Neural cell (in vitro differentiated cells): Measurements from ENCODE around the gene MARVELD1. TPM values are rescaled to one million over a fixed set of nuclear protein-coding genes. Genes with fewer than 3 reads are reported as not detected.

Experiments used
- H2AFZ ChIP-seq: fragments of 200-600, 300-800 bp; sonication (generic), shearing (Covaris generic); 2 replicates; pipeline ENCODE4 v1.6.0; 2014; ENCODE audit warnings: low read depth, mild to moderate bottlenecking, antibody characterized with exemption, low read length, moderate library complexity
- H3F3A ChIP-seq: fragments of 200-600 bp; shearing (Covaris generic); 2 replicates; pipeline ENCODE4 v1.6.1; 2016; ENCODE audit warnings: mild to moderate bottlenecking, moderate library complexity, mixed read lengths, antibody characterized with exemption, low read length; ENCODE audit not compliant: insufficient read depth, poor library complexity, severe bottlenecking
- H3K27ac ChIP-seq: fragments of 200-600, 300-800 bp; sonication (generic), shearing (Covaris generic); 2 replicates; pipeline ENCODE4 v1.5.1; 2014; ENCODE audit warnings: mild to moderate bottlenecking, low read length, moderate library complexity
- H3K27me3 ChIP-seq: fragments of 300-800, 200-600 bp; sonication (generic), shearing (Covaris generic); 2 replicates; pipeline ENCODE4 v1.6.0; 2014; ENCODE audit warnings: mild to moderate bottlenecking, low read depth, low read length, moderate library complexity; ENCODE audit not compliant: insufficient read depth
- H3K36me3 ChIP-seq: fragments of 300-800, 200-600 bp; sonication (generic), shearing (Covaris generic); 2 replicates; pipeline ENCODE4 v1.5.1; 2014; ENCODE audit warnings: mild to moderate bottlenecking, antibody characterized with exemption, low read length, moderate library complexity; ENCODE audit not compliant: insufficient read depth
- H3K4me2 ChIP-seq: fragments of 300-800, 200-600 bp; sonication (generic), shearing (Covaris generic); 2 replicates; pipeline ENCODE4 v1.6.0; 2014; ENCODE audit warnings: mild to moderate bottlenecking, low read length
- H3K4me3 ChIP-seq: fragments of 300-800, 200-600 bp; sonication (generic), shearing (Covaris generic); 2 replicates; pipeline ENCODE4 v1.5.1; 2014; ENCODE audit warnings: mild to moderate bottlenecking, low read length, moderate library complexity
- H3K79me2 ChIP-seq: fragments of 200-600 bp; shearing (Covaris generic); replicated peaks from 2 replicates; pipeline ENCODE4 v1.6.0; 2014; ENCODE audit warnings: mild to moderate bottlenecking, low read length, moderate library complexity; ENCODE audit not compliant: insufficient read depth
- H3K9ac ChIP-seq: fragments of 300-800, 200-600 bp; sonication (generic), shearing (Covaris generic); 2 replicates; pipeline ENCODE4 v1.6.1; 2016; ENCODE audit warnings: mild to moderate bottlenecking, low read length, mixed read lengths
- H3K9me2 ChIP-seq: fragments of 200-600 bp; shearing (Covaris generic); 2 replicates; pipeline ENCODE4 v1.6.1; 2016; ENCODE audit warnings: mild to moderate bottlenecking, low read length, mixed read lengths; ENCODE audit not compliant: insufficient read depth
- H3K9me3 ChIP-seq: fragments of 200-600, 300-800 bp; sonication (generic), shearing (Covaris generic); 2 replicates; pipeline ENCODE4 v1.6.1; 2016; ENCODE audit warnings: mild to moderate bottlenecking, mixed run types, low read length, moderate library complexity, mixed read lengths
- H4K20me1 ChIP-seq: fragments of 200-600 bp; shearing (Covaris generic); 2 replicates; pipeline ENCODE4 v1.6.1; 2016; ENCODE audit warnings: mild to moderate bottlenecking, mixed run types; ENCODE audit not compliant: insufficient read depth
- CTCF ChIP-seq: fragments of 450-650 bp; IDR thresholded peaks from 2 replicates; pipeline ENCODE4 v1.5.1; 2014; ENCODE audit warnings: antibody characterized with exemption, mild to moderate bottlenecking, moderate library complexity; ENCODE audit not compliant: poor library complexity, severe bottlenecking
- EP300 ChIP-seq: fragments of 450-650 bp; conservative IDR thresholded peaks from 2 replicates; pipeline ENCODE4 v1.6.1; 2014; ENCODE audit warnings: antibody characterized with exemption, mild to moderate bottlenecking, moderate library complexity; ENCODE audit not compliant: poor library complexity, severe bottlenecking
- EZH2 ChIP-seq: fragments of 200-600, 300-800 bp; shearing (Covaris generic), sonication (generic); IDR thresholded peaks from 2 replicates; pipeline ENCODE4 v1.6.1; 2014; ENCODE audit warnings: antibody characterized with exemption, low read length, borderline replicate concordance, mild to moderate bottlenecking; ENCODE audit not compliant: insufficient read depth, poor library complexity, severe bottlenecking
- MXI1 ChIP-seq: fragments of 450-650 bp; conservative IDR thresholded peaks from 2 replicates; pipeline ENCODE4 v1.6.1; 2014; ENCODE audit warnings: antibody characterized with exemption, mild to moderate bottlenecking; ENCODE audit not compliant: poor library complexity, severe bottlenecking
- POLR2AphosphoS5 ChIP-seq: IDR thresholded peaks from 2 replicates; pipeline ENCODE4 v1.6.1; 2012
- RAD21 ChIP-seq: fragments of 450-650 bp; conservative IDR thresholded peaks from 2 replicates; pipeline ENCODE4 v1.6.1; 2014; ENCODE audit warnings: antibody characterized with exemption, mild to moderate bottlenecking, moderate library complexity
- REST ChIP-seq: IDR thresholded peaks from 2 replicates; pipeline ENCODE4 v1.6.1; 2012; ENCODE audit warnings: borderline replicate concordance
- SMC3 ChIP-seq: fragments of 450-650 bp; conservative IDR thresholded peaks from 2 replicates; pipeline ENCODE4 v1.6.1; 2014; ENCODE audit warnings: antibody characterized with exemption, mild to moderate bottlenecking, moderate library complexity; ENCODE audit not compliant: poor library complexity
- TAF1 ChIP-seq: IDR thresholded peaks from 2 replicates; pipeline ENCODE4 v1.6.1; 2012; ENCODE audit warnings: low read depth
- polyA plus RNA-seq: library from polyadenylated mRNA; depleted of rRNA; stranded (reverse); fragments of >200 nt; gene quantifications from 2 replicates; pipeline ENCODE4 v1.2.3, GENCODE V29; 2014

The MARVELD1 gene
- polyA plus RNA-seq, 1 donor from 2014 or later, result 2.3 TPM

DNA sequence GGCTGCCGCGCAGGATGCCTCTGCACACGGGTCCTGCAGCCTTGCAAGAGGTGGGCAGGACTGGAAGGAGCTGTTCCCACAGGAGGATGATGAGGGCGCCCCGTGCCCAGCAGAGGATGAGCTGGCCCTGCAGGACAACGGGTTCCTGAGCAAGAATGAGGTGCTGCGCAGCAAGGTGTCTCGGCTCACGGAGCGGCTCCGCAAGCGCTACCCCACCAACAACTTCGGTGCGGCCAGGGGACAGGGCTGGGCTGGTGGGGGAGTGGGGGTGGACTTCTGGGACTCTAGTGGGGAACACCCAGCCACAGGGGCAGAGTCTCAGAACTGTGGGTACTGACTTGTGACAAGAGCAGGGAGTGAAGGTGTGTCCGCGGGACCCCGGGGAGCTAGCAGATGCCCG lies 39.4 kb downstream of the MARVELD1 start:
- Histone ChIP-seq H3K9me2 (no peaks in the 10 kb centered on the region), H3K36me3 (peaks cover 16% of the 10 kb centered on the region), H4K20me1 (no peaks in the 10 kb centered on the region), H3K27ac (no peak overlapping the region), H3K9ac (no peak overlapping the region), H2AFZ (no peak overlapping the region), H3F3A (no peaks in the 10 kb centered on the region), H3K79me2 (no peaks in the 10 kb centered on the region), H3K9me3 (no peaks in the 10 kb centered on the region), H3K27me3 (no peaks in the 10 kb centered on the region), H3K4me2 (no peak overlapping the region), H3K4me3 (no peak overlapping the region)
- TF ChIP-seq EP300 (no peak), CTCF (no peak), POLR2AphosphoS5 (no peak), TAF1 (no peak), SMC3 (no peak), REST (no peak), RAD21 (no peak), MXI1 (no peak), EZH2 (no peak)

- Histone ChIP-seq H3F3A (no peaks in the 10 kb centered on the region), H3K27me3 (no peaks in the 10 kb centered on the region), H3K36me3 (peaks cover 16% of the 10 kb centered on the region), H3K79me2 (no peaks in the 10 kb centered on the region), H3K9me3 (no peaks in the 10 kb centered on the region), H3K4me3 (no peak overlapping the region), H3K27ac (no peak overlapping the region), H3K9me2 (no peaks in the 10 kb centered on the region), H3K4me2 (no peak overlapping the region), H3K9ac (no peak overlapping the region), H4K20me1 (no peaks in the 10 kb centered on the region), H2AFZ (no peak overlapping the region)
- TF ChIP-seq MXI1, result no peak
- no peak for TF ChIP-seq TAF1
- no peak for TF ChIP-seq REST
- no peak for TF ChIP-seq POLR2AphosphoS5
- no peak for TF ChIP-seq EP300
- TF ChIP-seq SMC3, result no peak
- TF ChIP-seq CTCF, result no peak
- TF ChIP-seq EZH2, result no peak
- TF ChIP-seq RAD21, result no peak
Observed at GRCh38 chr10:97754726-97755125, 41.2 kb downstream of the MARVELD1 start.
